GM12878 (cell line): ENCODE data around the gene TMEM140. TPM values are rescaled to one million over a fixed set of nuclear protein-coding genes. Genes with fewer than 3 reads are reported as not detected.

Experiments used
- ATAC-seq: fragments of 200-7000 bp; cut with Tn5 transposase; 3 replicates; pipeline ENCODE4 v1.9.1; 2020; ENCODE audit warnings: mild to moderate bottlenecking, moderate library complexity
- BruUV-seq: library from RNA; stranded (reverse); fragments of 400-500 nt; replicated peaks from 2 replicates; lab custom pipeline; 2021; lab: Mats Ljungman, UMichigan
- CTCF ChIA-PET: fragments of 300-600 bp; sonication (Branson Sonifier 250); formaldehyde crosslinking; extraction: SDS; loops from one replicate; lab custom pipeline; 2021; ENCODE audit warnings: inconsistent platforms; lab: Yijun Ruan, JAX
- POLR2A ChIA-PET: fragments of 350-600 bp; formaldehyde crosslinking; extraction: SDS; loops from one replicate; lab custom pipeline; 2021; ENCODE audit warnings: inconsistent platforms; lab: Charles Lee
- RAD21 ChIA-PET: fragments of 300-600 bp; sonication (Branson Sonifier 250); formaldehyde crosslinking; loops from one replicate; lab custom pipeline; 2023; ENCODE audit warnings: antibody characterized with exemption; ENCODE audit not compliant: unreplicated experiment; lab: Charles Lee
- SMC1A ChIA-PET: fragments of 300-600 bp; sonication (Branson Sonifier 250); formaldehyde crosslinking; loops from one replicate; lab custom pipeline; 2023; ENCODE audit not compliant: unreplicated experiment, uncharacterized antibody; lab: Charles Lee
- DNase-seq: peaks from one replicate; pipeline ENCODE4 v3.0.0-alpha.2; 2011; ENCODE audit warnings: low read depth, low spot score
- FAIRE-seq: peaks from 3 replicates; lab custom pipeline; 2011; peaks lifted over from hg19 to GRCh38; lab: Jason Lieb, UNC
- H2AFZ ChIP-seq: 2 replicates; pipeline ENCODE4 v1.6.0; 2011; ENCODE audit warnings: low read depth, low read length, control low read depth; ENCODE audit not compliant: control insufficient read depth
- H3K27ac ChIP-seq: 2 replicates; pipeline ENCODE4 v1.5.1; 2011; ENCODE audit warnings: control low read depth; ENCODE audit not compliant: control insufficient read depth, insufficient read depth
- H3K27me3 ChIP-seq, 2 experiments: replicated peaks in 1 of 2; 2 replicates each; pipeline versions ENCODE4 v1.6.0 to v1.6.1; 2011; ENCODE audit warnings: low read length in 1 of 2; ENCODE audit not compliant: control insufficient read depth in 2 of 2, insufficient read depth in 2 of 2
- H3K36me3 ChIP-seq, 2 experiments: 2 replicates each; pipeline ENCODE4 v1.5.1; 2011; ENCODE audit warnings: low read length in 1 of 2; ENCODE audit not compliant: control insufficient read depth in 2 of 2, insufficient read depth in 2 of 2
- H3K4me1 ChIP-seq: 2 replicates; pipeline ENCODE4 v1.6.1; 2011; ENCODE audit warnings: mild to moderate bottlenecking, low read length, moderate library complexity, mixed read lengths; ENCODE audit not compliant: control insufficient read depth, insufficient read depth
- H3K4me2 ChIP-seq: 2 replicates; pipeline ENCODE4 v1.6.0; 2011; ENCODE audit warnings: control low read depth; ENCODE audit not compliant: control insufficient read depth, insufficient read depth
- H3K4me3 ChIP-seq: fragments of 200-600 bp; sonication (generic); 2 replicates; pipeline ENCODE4 v1.5.1; 2016
- H3K79me2 ChIP-seq: 2 replicates; pipeline ENCODE4 v1.6.0; 2011; ENCODE audit warnings: low read length; ENCODE audit not compliant: control insufficient read depth, insufficient read depth
- H3K9ac ChIP-seq: 2 replicates; pipeline ENCODE4 v1.8.0; 2011; ENCODE audit warnings: low read length, control low read depth, mixed read lengths; ENCODE audit not compliant: control insufficient read depth, insufficient read depth
- H3K9me3 ChIP-seq: replicated peaks from 3 replicates; pipeline ENCODE4 v1.5.1; 2011; ENCODE audit warnings: mild to moderate bottlenecking, low read length; ENCODE audit not compliant: control insufficient read depth, insufficient read depth
- H4K20me1 ChIP-seq: 2 replicates; pipeline ENCODE4 v1.6.0; 2011; ENCODE audit not compliant: control insufficient read depth, insufficient read depth
- ATF7 ChIP-seq: fragments of 450-650 bp; IDR thresholded peaks from 2 replicates; pipeline ENCODE4 v1.6.1; 2016; ENCODE audit warnings: low read depth, mild to moderate bottlenecking
- FOS ChIP-seq: IDR thresholded peaks from 3 replicates; pipeline ENCODE4 v1.6.1; 2011; ENCODE audit warnings: borderline replicate concordance; ENCODE audit not compliant: insufficient read length; ENCODE audit errors: extremely low read depth
- HCFC1 ChIP-seq: fragments of 150-350 bp; IDR thresholded peaks from 2 replicates; pipeline ENCODE4 v1.6.1; 2014; ENCODE audit warnings: low read length
- KAT2A ChIP-seq: conservative IDR thresholded peaks from 2 replicates; pipeline ENCODE4 v1.6.1; 2011; ENCODE audit warnings: low read depth, low read length; ENCODE audit not compliant: control insufficient read depth
- MYB ChIP-seq: fragments of 150-350 bp; IDR thresholded peaks from 2 replicates; pipeline ENCODE4 v1.6.1; 2014; ENCODE audit warnings: mild to moderate bottlenecking, low read depth, low read length, borderline replicate concordance
- NFXL1 ChIP-seq: fragments of 450-650 bp; IDR thresholded peaks from 2 replicates; pipeline ENCODE4 v1.6.1; 2017; ENCODE audit warnings: antibody characterized with exemption, mild to moderate bottlenecking, borderline replicate concordance
- PAX5 ChIP-seq: IDR thresholded peaks from 2 replicates; pipeline ENCODE4 v1.6.1; 2011; ENCODE audit warnings: low read depth, low read length, borderline replicate concordance
- POLR2AphosphoS5 ChIP-seq: IDR thresholded peaks from 2 replicates; pipeline ENCODE4 v1.6.1; 2011; ENCODE audit warnings: mild to moderate bottlenecking, low read length, inconsistent platforms
- RAD51 ChIP-seq: fragments of 450-650 bp; IDR thresholded peaks from 2 replicates; pipeline ENCODE4 v1.6.1; 2016; ENCODE audit warnings: moderate library complexity, mild to moderate bottlenecking, inconsistent platforms
- SMAD5 ChIP-seq: IDR thresholded peaks from 2 replicates; pipeline ENCODE4 v1.6.1; 2016; ENCODE audit warnings: antibody characterized with exemption, low read depth
- TARDBP ChIP-seq: IDR thresholded peaks from 2 replicates; pipeline ENCODE4 v1.6.1; 2016; ENCODE audit warnings: borderline replicate concordance
- ZNF274 ChIP-seq: IDR thresholded peaks from one replicate; pipeline ENCODE4 v1.8.0; 2011; ENCODE audit not compliant: insufficient read length, insufficient read depth
- WGBS: methylation state at CpG from one replicate; pipeline ENCODE4 v1.1.6; 2016; ENCODE audit warnings: low lambda C conversion rate; ENCODE audit not compliant: insufficient replicate concordance, insufficient coverage; ENCODE audit errors: missing lambda C conversion rate; 5-methylcytosine and 5-hydroxymethylcytosine counted together
- in situ Hi-C: fragments of 300-500 bp; cut with MboI; formaldehyde crosslinking; loops from 9 replicates; pipeline ENCODE4 v1.14.3; 2018; ENCODE audit warnings: mixed read lengths
- intact Hi-C: fragments of 100-400 bp; cut with micrococcal nuclease; formaldehyde crosslinking; loops from one replicate; pipeline ENCODE4 v1.14.2; 2022; ENCODE audit not compliant: unreplicated experiment
- polyA plus RNA-seq, 11 experiments: library from polyadenylated mRNA; depleted of rRNA in 4 of 11; unstranded in 6 of 11; stranded (reverse) in 5 of 11; fragments of >200 nt; fragmentation: Nextera tagmentation in 4 of 11; fragmentation: Illumina TruSeq in 1 of 11; extraction: Ambion mirVana in 4 of 11; extraction: Trizol in 1 of 11; gene quantifications; 1 replicate in 1 of 11; 2 replicates in 10 of 11; pipeline versions ENCODE4 v1.2.1 to v1.2.3, GENCODE V29; 2011 to 2016; ENCODE audit warnings: inconsistent platforms in 2 of 11, missing spikeins in 2 of 11, low read depth in 1 of 11
- total RNA-seq, 4 experiments: library from RNA; depleted of rRNA in 3 of 4; stranded (reverse); fragments of >200 nt in 3 of 4; fragmentation: Illumina TruSeq in 1 of 4; extraction: Trizol in 1 of 4; gene quantifications; 2 replicates each; pipeline versions ENCODE4 v1.2.1 to v1.2.3, GENCODE V29; 2013 to 2021
- TF ChIP-seq, protein P1 (sequence below): fragments of 450-650 bp; IDR thresholded peaks from 2 replicates; pipeline ENCODE4 v1.6.1; 2017; ENCODE audit warnings: mild to moderate bottlenecking

Gene TMEM140
- total and polyA plus RNA-seq, 10 of the 15 experiments (the other 5 are each of a cell fraction or from before 2014, with no cell fraction given) = 0.85 to 20.7 (median 3.3) TPM

GRCh38 chr7:135199439-135199838 is 51.6 kb downstream of the TMEM140 start (continued):
- TF ChIP-seq FOS (no peak), POLR2AphosphoS5 (no peak), SMAD5 (no peak), KAT2A (no peak)
- TF ChIP-seq, protein P1, sequence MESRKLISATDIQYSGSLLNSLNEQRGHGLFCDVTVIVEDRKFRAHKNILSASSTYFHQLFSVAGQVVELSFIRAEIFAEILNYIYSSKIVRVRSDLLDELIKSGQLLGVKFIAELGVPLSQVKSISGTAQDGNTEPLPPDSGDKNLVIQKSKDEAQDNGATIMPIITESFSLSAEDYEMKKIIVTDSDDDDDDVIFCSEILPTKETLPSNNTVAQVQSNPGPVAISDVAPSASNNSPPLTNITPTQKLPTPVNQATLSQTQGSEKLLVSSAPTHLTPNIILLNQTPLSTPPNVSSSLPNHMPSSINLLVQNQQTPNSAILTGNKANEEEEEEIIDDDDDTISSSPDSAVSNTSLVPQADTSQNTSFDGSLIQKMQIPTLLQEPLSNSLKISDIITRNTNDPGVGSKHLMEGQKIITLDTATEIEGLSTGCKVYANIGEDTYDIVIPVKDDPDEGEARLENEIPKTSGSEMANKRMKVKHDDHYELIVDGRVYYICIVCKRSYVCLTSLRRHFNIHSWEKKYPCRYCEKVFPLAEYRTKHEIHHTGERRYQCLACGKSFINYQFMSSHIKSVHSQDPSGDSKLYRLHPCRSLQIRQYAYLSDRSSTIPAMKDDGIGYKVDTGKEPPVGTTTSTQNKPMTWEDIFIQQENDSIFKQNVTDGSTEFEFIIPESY = no peak
- TF ChIP-seq, all 136 proteins: peak for 4

DNA sequence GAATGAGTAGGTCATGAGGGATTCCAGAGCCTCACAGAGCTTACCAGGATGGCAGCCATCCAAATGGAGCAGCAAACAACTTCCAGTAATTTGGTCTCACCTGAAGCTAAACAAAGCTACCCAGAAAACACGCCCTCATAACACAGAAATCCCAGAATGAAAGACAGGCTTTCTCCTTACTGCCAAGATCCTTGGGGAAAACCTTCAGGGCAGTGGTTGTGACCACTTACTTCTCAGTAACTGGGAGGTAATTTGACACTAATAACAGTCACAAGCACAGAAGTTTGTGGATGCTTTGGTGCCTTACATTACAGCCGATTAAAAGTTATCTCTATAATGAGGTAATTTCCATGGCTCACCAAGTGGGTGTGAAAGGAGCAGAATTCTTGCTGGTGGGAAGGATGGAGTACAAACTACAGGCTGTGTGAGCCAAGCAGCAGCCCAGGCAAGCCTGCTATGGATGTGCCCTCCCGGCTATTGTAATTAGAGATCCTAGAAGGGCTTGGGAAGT is 53.0 kb downstream of the TMEM140 start:
- POLR2A ChIA-PET = interaction anchor here (0.7 to 1.5 kb wide), 5 partner anchors 8 to 28 kb away, joined by 3 to 10 read pairs (median 4); no protein-coding TSS in a partner anchor
- RAD21 ChIA-PET = interaction anchor here (0.7 to 3.8 kb wide), 3 partner anchors 13 to 214 kb away, joined by 3 to 28 read pairs (median 3); partner anchors contain the start of gene AGBL3
- Histone ChIP-seq H3K9ac (no peak overlapping the region), H3K4me2 (peak overlapping the region; percentile 45), H3K36me3 (peaks cover 17 to 58% of the 10 kb centered on the region in 2 experiments), H3K4me1 (peaks cover 12% of the 10 kb centered on the region), H4K20me1 (no peaks in the 10 kb centered on the region), H2AFZ (no peak overlapping the region), H3K9me3 (no peaks in the 10 kb centered on the region), H3K4me3 (no peak overlapping the region), H3K79me2 (peaks cover 36% of the 10 kb centered on the region), H3K27me3 (no peaks in the 10 kb centered on the region), H3K27ac (no peak overlapping the region)
- FAIRE-seq (no peak), DNase-seq (no peak), ATAC-seq (no peak)
- intact Hi-C loops = no loop called here
- no TSS peak for BruUV-seq
- WGBS = 99% methylated on average over 3 of the region's 3 CpGs
- CTCF ChIA-PET = interaction anchor here (0.8 to 1.3 kb wide), 2 partner anchors 10 to 26 kb away, joined by 3 to 6 read pairs; no protein-coding TSS in a partner anchor
- SMC1A ChIA-PET = interaction anchor here (0.8 to 4.0 kb wide), 6 partner anchors 9 to 470 kb away, joined by 3 to 29 read pairs (median 5); no protein-coding TSS in a partner anchor
- TF ChIP-seq NFXL1 (no peak), ATF7 (no peak), FOS (no peak), ZNF274 (no peak), PAX5 (no peak), HCFC1 (no peak), RAD51 (no peak), MYB (no peak), TARDBP (no peak)
- in situ Hi-C loops = no loop called here
